ENCODE data around the gene PDILT.

- no peak for TF ChIP-seq CTCF (conservative IDR thresholded peaks at IDR 0.05 in 1 of 2, IDR thresholded peaks at IDR 0.05 in 1 of 2; ENCODE audit: extremely low read depth in 1 of 2, insufficient read depth in 1 of 2, low read depth in 1 of 2, low read length in 2 of 2)
- no peak for TF ChIP-seq EZH2 (IDR thresholded peaks at IDR 0.05; ENCODE audit: borderline replicate concordance, low read length)
Measured at GRCh38 chr16:20352615-20353014, 51.9 kb downstream of the PDILT start, which contains the start of gene UMOD.
